HEK293T (cell line): ENCODE measurements around the gene STX16.

Experiments
- CTCF ChIA-PET: fragments of 350-600 bp; formaldehyde crosslinking; extraction: SDS; loops from one replicate; lab custom pipeline; 2021; ENCODE audit warnings: antibody characterized with exemption, inconsistent platforms; lab: Yijun Ruan, JAX
- POLR2A ChIA-PET: fragments of 350-600 bp; formaldehyde crosslinking; extraction: SDS; loops from one replicate; lab custom pipeline; 2020; ENCODE audit warnings: antibody characterized with exemption, inconsistent platforms; lab: Yijun Ruan, JAX
- DNase-seq: peaks from one replicate; pipeline ENCODE4 v3.0.0; 2012; ENCODE audit warnings: mixed read lengths; ENCODE audit errors: extremely low spot score
- ARNT ChIP-seq: fragments of 450-650 bp; IDR thresholded peaks from 2 replicates; pipeline ENCODE4 v1.6.1; 2017; ENCODE audit warnings: mild to moderate bottlenecking
- BHLHE40 ChIP-seq: fragments of 450-650 bp; IDR thresholded peaks from 2 replicates; pipeline ENCODE4 v1.6.1; 2016; ENCODE audit warnings: mild to moderate bottlenecking, moderate library complexity, borderline replicate concordance
- CTBP1 ChIP-seq: fragments of 450-650 bp; IDR thresholded peaks from 2 replicates; pipeline ENCODE4 v1.6.1; 2016; ENCODE audit warnings: borderline replicate concordance
- ELF4 ChIP-seq: fragments of 450-650 bp; IDR thresholded peaks from 2 replicates; pipeline ENCODE4 v1.6.1; 2017; ENCODE audit warnings: antibody characterized with exemption
- FOXA1 ChIP-seq: fragments of 450-650 bp; IDR thresholded peaks from 2 replicates; pipeline ENCODE4 v1.6.1; 2016; ENCODE audit warnings: mild to moderate bottlenecking
- FOXK2 ChIP-seq: fragments of 450-650 bp; IDR thresholded peaks from 2 replicates; pipeline ENCODE4 v1.6.1; 2016; ENCODE audit warnings: mild to moderate bottlenecking
- FOXM1 ChIP-seq: fragments of 450-650 bp; IDR thresholded peaks from 2 replicates; pipeline ENCODE4 v1.6.1; 2017; ENCODE audit warnings: mild to moderate bottlenecking, borderline replicate concordance
- HDGF ChIP-seq: fragments of 450-650 bp; IDR thresholded peaks from 2 replicates; pipeline ENCODE4 v1.6.1; 2017; ENCODE audit warnings: antibody characterized with exemption, borderline replicate concordance
- L3MBTL2 ChIP-seq: fragments of 450-650 bp; conservative IDR thresholded peaks from 2 replicates; pipeline ENCODE4 v1.6.1; 2016; ENCODE audit warnings: mild to moderate bottlenecking
- LEF1 ChIP-seq: fragments of 450-650 bp; IDR thresholded peaks from 2 replicates; pipeline ENCODE4 v1.6.1; 2017; ENCODE audit warnings: mild to moderate bottlenecking, borderline replicate concordance
- NFRKB ChIP-seq: fragments of 450-650 bp; IDR thresholded peaks from 2 replicates; pipeline ENCODE4 v1.6.1; 2016; ENCODE audit warnings: mild to moderate bottlenecking, moderate library complexity
- SP1 ChIP-seq: fragments of 450-650 bp; IDR thresholded peaks from 2 replicates; pipeline ENCODE4 v1.6.1; 2017
- SUZ12 ChIP-seq: fragments of 450-650 bp; IDR thresholded peaks from 2 replicates; pipeline ENCODE4 v1.6.1; 2016; ENCODE audit warnings: mild to moderate bottlenecking
- TARDBP ChIP-seq: fragments of 450-650 bp; IDR thresholded peaks from 2 replicates; pipeline ENCODE4 v1.6.1; 2016
- ZNF384 ChIP-seq: fragments of 450-650 bp; IDR thresholded peaks from 2 replicates; pipeline ENCODE4 v1.6.1; 2016
- TF ChIP-seq, protein P1 (sequence below): fragments of 450-650 bp; IDR thresholded peaks from 2 replicates; pipeline ENCODE4 v1.6.1; 2016

Gene STX16

DNA sequence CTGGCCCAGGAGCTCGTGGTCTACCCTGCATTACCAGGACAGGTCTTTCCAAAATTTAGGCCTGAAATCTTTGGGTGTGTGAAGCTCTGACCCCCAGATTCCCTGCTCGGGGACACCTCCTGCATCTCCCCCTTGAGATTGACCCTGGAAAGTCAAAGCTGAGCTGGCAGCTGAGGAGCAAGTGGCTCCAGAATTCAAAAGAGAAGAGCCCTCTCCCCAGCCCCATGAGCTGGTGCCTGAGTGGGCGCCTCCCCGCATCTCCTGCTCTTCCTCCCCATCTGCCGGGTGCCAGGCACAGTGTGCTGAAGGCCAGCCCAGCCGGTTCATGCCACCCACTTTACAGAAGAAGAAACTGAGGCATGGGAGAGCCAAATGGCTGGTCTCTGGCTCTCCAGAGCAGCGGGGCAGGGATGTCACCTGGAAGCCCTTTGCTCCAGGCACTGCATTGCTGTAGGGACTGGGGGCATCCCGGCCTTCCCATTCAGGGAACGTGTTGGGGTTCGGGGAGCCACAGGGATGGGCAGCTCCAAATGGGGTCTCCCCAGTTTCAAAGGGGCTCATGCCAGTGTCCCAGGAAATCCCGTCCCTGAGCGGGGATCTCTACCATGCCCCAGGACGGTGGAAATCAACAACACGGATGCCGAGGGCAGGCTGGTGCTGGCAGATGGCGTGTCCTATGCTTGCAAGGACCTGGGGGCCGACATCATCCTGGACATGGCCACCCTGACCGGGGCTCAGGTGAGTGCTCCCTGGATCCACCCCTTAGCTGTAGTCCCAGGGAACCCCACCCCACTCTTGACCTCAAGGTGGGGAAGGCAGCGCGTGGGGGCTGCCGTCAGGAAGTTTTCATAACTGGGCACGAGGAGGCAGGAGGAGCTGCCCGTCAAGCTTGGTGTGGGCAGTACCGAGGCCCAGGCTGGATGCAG, 62.0 kb downstream of the STX16 start:
- DNase-seq, result no peak
- ChIA-PET POLR2A (no interaction called here), CTCF (no interaction called here)
- TF ChIP-seq SP1 (no peak), TARDBP (no peak), BHLHE40 (no peak), SUZ12 (no peak), LEF1 (no peak), FOXM1 (no peak), ELF4 (no peak), NFRKB (no peak), FOXA1 (no peak), FOXK2 (no peak), ARNT (no peak)
- TF ChIP-seq, protein P1, sequence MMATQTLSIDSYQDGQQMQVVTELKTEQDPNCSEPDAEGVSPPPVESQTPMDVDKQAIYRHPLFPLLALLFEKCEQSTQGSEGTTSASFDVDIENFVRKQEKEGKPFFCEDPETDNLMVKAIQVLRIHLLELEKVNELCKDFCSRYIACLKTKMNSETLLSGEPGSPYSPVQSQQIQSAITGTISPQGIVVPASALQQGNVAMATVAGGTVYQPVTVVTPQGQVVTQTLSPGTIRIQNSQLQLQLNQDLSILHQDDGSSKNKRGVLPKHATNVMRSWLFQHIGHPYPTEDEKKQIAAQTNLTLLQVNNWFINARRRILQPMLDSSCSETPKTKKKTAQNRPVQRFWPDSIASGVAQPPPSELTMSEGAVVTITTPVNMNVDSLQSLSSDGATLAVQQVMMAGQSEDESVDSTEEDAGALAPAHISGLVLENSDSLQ, result no peak

DNA sequence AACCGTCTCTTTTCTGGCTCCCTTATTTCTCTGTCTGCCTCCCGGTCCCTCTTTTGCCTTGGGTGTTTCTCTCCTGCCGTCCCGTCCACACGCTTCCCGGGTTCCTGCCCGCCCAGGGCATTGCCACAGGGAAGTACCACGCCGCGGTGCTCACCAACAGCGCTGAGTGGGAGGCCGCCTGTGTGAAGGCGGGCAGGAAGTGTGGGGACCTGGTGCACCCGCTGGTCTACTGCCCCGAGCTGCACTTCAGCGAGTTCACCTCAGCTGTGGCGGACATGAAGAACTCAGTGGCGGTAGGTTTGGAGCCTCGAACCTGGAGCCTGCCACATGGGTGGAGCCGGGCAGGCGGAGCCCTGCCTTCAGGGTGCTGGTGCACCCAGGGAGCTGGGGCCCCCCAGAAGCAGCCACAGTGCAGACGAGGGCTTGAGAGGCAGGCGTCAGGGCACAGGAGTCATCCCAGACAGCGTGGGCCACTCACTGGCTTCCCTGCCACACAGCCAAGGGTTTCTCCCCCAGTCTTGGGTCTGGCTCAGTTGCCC, 62.8 kb downstream of the STX16 start:
- no peak for DNase-seq
- ChIA-PET POLR2A (no interaction called here), CTCF (no interaction called here)
- TF ChIP-seq TARDBP, result no peak
- no peak for TF ChIP-seq FOXA1
- TF ChIP-seq FOXK2, result no peak
- no peak for TF ChIP-seq SP1
- TF ChIP-seq ARNT, result no peak
- no peak for TF ChIP-seq L3MBTL2
- no peak for TF ChIP-seq NFRKB
- no peak for TF ChIP-seq FOXM1
- no peak for TF ChIP-seq ELF4
- TF ChIP-seq LEF1, result no peak
- TF ChIP-seq ZNF384, result no peak
- TF ChIP-seq CTBP1, result no peak
- TF ChIP-seq, protein P1, result no peak
- no peak for TF ChIP-seq HDGF
- no peak for TF ChIP-seq SUZ12

DNA sequence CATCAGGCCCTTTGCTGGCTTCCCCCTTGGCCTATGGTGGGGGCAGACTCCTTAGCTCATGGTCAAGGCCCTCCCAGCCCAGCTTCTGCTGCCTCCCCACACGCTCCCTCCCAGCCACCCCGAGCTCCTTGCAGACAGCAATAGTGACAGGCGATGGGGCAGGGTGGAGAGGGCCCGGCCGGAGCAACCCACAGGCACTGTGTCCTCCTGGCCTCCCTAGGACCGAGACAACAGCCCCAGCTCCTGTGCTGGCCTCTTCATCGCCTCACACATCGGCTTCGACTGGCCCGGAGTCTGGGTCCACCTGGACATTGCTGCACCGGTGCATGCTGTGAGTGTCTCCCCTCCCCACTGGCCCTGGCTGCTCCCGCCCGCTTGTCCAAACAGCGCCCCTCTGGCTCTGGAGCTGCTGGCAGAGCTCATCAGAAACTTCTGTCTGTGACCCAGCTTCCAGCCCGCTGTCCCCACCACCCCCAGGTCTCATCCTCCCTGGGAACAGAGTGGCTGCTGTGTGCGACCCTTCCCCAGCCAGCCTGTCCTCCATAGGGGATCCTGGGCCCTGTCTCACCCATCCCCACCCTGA, 63.3 kb downstream of the STX16 start:
- POLR2A ChIA-PET, result no interaction called here
- CTCF ChIA-PET, result no interaction called here
- no peak for DNase-seq
- no peak for TF ChIP-seq LEF1
- no peak for TF ChIP-seq SUZ12
- TF ChIP-seq FOXK2, result no peak
- no peak for TF ChIP-seq HDGF
- TF ChIP-seq NFRKB, result no peak
- no peak for TF ChIP-seq ZNF384
- TF ChIP-seq, protein P1, result no peak
- no peak for TF ChIP-seq FOXA1
- no peak for TF ChIP-seq CTBP1
- TF ChIP-seq ARNT, result no peak
- TF ChIP-seq BHLHE40, result no peak
- TF ChIP-seq SP1, result no peak
- TF ChIP-seq L3MBTL2, result no peak
- no peak for TF ChIP-seq ELF4
- no peak for TF ChIP-seq TARDBP
- TF ChIP-seq FOXM1, result no peak

DNA sequence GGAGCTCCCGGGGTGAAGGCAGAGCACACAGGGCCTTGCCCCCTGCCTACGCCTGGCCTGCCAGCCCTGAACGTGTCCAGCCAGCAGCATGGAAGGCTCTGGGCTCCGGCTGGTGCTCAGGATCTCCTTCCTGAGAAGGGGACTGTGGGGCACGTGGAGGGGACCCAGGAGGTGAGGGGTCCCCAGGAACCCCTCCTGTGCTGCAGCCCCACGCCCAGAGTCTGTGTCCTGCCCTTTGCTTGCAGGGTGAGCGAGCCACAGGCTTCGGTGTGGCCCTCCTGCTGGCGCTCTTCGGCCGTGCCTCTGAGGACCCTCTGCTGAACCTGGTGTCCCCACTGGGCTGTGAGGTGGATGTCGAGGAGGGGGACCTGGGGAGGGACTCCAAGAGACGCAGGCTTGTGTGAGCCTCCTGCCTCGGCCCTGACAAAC, 63.9 kb downstream of the STX16 start:
- ChIA-PET CTCF (no interaction called here), POLR2A (no interaction called here)
- TF ChIP-seq BHLHE40 (no peak), FOXM1 (no peak), FOXA1 (no peak), LEF1 (no peak)
- DNase-seq, result no peak

DNA sequence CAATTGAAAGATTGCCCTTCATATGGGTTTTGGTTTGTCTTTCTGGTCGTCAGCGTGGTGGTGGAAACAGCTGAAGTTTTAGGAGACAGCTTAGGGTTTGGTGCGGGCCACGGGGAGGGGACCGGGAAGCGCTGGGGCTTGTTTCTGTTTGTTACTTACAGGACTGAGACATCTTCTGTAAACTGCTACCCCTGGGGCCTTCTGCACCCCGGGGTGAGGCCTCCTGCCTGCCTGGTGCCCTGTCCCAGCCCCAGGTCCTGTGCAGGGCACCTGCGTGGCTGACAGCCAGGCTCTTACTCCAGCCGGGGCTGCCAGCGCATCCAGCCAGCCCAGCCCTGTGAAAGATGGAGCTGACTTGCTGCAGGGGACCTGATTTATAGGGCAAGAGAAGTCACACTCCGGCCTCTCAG, 64.3 kb downstream of the STX16 start:
- TF ChIP-seq TARDBP (no peak), NFRKB (no peak), CTBP1 (no peak)
- TF ChIP-seq, protein P1, result no peak
- CTCF ChIA-PET, result no interaction called here
- POLR2A ChIA-PET, result no interaction called here
- DNase-seq, result no peak
